Measurements from ENCODE around the gene TNNI3. TPM values are rescaled to one million over a fixed set of nuclear protein-coding genes. Genes with fewer than 3 reads are reported as not detected.

Gene TNNI3
- total and polyA plus RNA-seq, 2 of the 4 experiments (the other 2 are of a cell fraction) = not detected

DNA sequence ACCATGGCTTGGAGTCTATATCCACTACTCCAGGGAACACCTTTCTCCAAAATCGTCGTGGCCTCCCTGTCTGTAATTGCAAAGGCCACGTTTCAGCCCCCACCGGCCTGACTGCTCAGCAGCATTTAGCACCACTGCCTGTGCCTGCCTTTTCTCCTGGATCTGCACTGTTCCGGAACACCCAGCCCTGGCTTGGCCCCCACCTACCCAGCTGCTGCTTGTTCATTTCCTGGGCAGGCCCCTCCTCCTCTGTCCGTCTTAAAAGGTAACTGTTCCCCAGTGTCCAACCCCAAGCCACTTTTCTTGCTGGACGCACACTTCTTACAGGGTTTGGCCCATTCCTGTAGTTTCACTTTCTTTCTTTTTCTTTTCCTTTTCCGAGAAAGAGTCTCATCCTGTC, 31.1 kb upstream of the TNNI3 start:
- Histone ChIP-seq H3K56ac (ENCODE audit: extremely low read depth, insufficient read depth, low read length) (no peak overlapping the region), H3K23ac (ENCODE audit: low read depth, low read length) (no peak overlapping the region), H3K14ac (replicated peaks; ENCODE audit: low read depth, low read length) (no peak overlapping the region), H2AFZ (replicated peaks; ENCODE audit: low read length, poor library complexity) (no peak overlapping the region), H2BK20ac (ENCODE audit: low read depth, low read length) (no peak overlapping the region), H2BK120ac (ENCODE audit: low read depth, low read length) (no peak overlapping the region), H3K27ac (ENCODE audit: insufficient read depth, low read length) (no peak overlapping the region), H3K27me3 (ENCODE audit: control insufficient read depth, insufficient read depth, low read length) (peaks cover 12% of the 10 kb centered on the region), H2AK9ac (replicated peaks; ENCODE audit: low read depth, low read length, poor library complexity) (no peak overlapping the region), H3K79me1 (ENCODE audit: low read depth in 1 of 2, low read length in 2 of 2) (no peaks in the 10 kb centered on the region), H4K8ac (ENCODE audit: low read depth in 2 of 2, low read length in 2 of 2) (no peak overlapping the region), H3K4ac (ENCODE audit: low read depth, low read length) (no peak overlapping the region), H3K9me1 (ENCODE audit: insufficient read depth, low read length) (peaks cover 3% of the 10 kb centered on the region; the same call in 1 of the 2 replicates), H4K91ac (ENCODE audit: insufficient read depth, low read depth, low read length) (no peak overlapping the region), H3K9me3 (ENCODE audit: control insufficient read depth, insufficient read depth, low read length) (no peaks in the 10 kb centered on the region), H3K18ac (ENCODE audit: low read depth, low read length) (no peak overlapping the region), H2BK15ac (ENCODE audit: low read depth, low read length) (no peak overlapping the region), H4K20me1 (ENCODE audit: insufficient read depth, low read length) (no peaks in the 10 kb centered on the region), H3K4me1 (ENCODE audit: control insufficient read depth, insufficient read depth, low read length) (no peaks in the 10 kb centered on the region), H3K9ac (ENCODE audit: low read depth, low read length) (no peak overlapping the region), H3K4me3 (ENCODE audit: insufficient read depth, low read depth, low read length) (no peak overlapping the region), H4K5ac (ENCODE audit: low read depth, low read length) (no peak overlapping the region), H2BK5ac (ENCODE audit: low read depth, low read length, poor library complexity, severe bottlenecking) (no peak overlapping the region), H2AK5ac (ENCODE audit: low read depth, low read length) (no peak overlapping the region), H3K36me3 (ENCODE audit: control insufficient read depth, insufficient read depth, low read length) (no peaks in the 10 kb centered on the region), H3K4me2 (ENCODE audit: low read depth, low read length) (no peak overlapping the region)
- CTCF ChIA-PET = no interaction called here
- BruUV-seq (replicated peaks) = no TSS peak
- ATAC-seq (ENCODE audit: low read depth) (no peak), DNase-seq (no peak)
- in situ Hi-C loops (cut with MboI; ENCODE audit: low sequenced_read_pairs) = no loop called here
- dilution Hi-C loops (cut with HindIII; ENCODE audit: low sequenced_read_pairs, unreplicated experiment) = no loop called here
- TF ChIP-seq MAZ (IDR thresholded peaks at IDR 0.05; ENCODE audit: borderline replicate concordance, low read depth, low read length) = no peak
- no peak for TF ChIP-seq CHD1 (IDR thresholded peaks at IDR 0.05; ENCODE audit: low read depth, low read length)
- TF ChIP-seq, protein P1, sequence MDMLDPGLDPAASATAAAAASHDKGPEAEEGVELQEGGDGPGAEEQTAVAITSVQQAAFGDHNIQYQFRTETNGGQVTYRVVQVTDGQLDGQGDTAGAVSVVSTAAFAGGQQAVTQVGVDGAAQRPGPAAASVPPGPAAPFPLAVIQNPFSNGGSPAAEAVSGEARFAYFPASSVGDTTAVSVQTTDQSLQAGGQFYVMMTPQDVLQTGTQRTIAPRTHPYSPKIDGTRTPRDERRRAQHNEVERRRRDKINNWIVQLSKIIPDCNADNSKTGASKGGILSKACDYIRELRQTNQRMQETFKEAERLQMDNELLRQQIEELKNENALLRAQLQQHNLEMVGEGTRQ (IDR thresholded peaks at IDR 0.05; ENCODE audit: low read depth, low read length) = no peak
- no peak for TF ChIP-seq RCOR1 (IDR thresholded peaks at IDR 0.05; ENCODE audit: insufficient replicate concordance, low read length)
- no peak for TF ChIP-seq MAFK (IDR thresholded peaks at IDR 0.05; ENCODE audit: low read depth, low read length)
- no peak for TF ChIP-seq BHLHE40 (IDR thresholded peaks at IDR 0.05; ENCODE audit: low read depth, low read length)
- TF ChIP-seq RAD21 (IDR thresholded peaks at IDR 0.05; ENCODE audit: low read length) = no peak
- TF ChIP-seq NFE2L2 (IDR thresholded peaks at IDR 0.05; ENCODE audit: low read depth, low read length) = no peak
- TF ChIP-seq, protein P2, sequence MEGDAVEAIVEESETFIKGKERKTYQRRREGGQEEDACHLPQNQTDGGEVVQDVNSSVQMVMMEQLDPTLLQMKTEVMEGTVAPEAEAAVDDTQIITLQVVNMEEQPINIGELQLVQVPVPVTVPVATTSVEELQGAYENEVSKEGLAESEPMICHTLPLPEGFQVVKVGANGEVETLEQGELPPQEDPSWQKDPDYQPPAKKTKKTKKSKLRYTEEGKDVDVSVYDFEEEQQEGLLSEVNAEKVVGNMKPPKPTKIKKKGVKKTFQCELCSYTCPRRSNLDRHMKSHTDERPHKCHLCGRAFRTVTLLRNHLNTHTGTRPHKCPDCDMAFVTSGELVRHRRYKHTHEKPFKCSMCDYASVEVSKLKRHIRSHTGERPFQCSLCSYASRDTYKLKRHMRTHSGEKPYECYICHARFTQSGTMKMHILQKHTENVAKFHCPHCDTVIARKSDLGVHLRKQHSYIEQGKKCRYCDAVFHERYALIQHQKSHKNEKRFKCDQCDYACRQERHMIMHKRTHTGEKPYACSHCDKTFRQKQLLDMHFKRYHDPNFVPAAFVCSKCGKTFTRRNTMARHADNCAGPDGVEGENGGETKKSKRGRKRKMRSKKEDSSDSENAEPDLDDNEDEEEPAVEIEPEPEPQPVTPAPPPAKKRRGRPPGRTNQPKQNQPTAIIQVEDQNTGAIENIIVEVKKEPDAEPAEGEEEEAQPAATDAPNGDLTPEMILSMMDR (conservative IDR thresholded peaks at IDR 0.05; ENCODE audit: low read depth, low read length) = no peak
- TF ChIP-seq, protein P3, sequence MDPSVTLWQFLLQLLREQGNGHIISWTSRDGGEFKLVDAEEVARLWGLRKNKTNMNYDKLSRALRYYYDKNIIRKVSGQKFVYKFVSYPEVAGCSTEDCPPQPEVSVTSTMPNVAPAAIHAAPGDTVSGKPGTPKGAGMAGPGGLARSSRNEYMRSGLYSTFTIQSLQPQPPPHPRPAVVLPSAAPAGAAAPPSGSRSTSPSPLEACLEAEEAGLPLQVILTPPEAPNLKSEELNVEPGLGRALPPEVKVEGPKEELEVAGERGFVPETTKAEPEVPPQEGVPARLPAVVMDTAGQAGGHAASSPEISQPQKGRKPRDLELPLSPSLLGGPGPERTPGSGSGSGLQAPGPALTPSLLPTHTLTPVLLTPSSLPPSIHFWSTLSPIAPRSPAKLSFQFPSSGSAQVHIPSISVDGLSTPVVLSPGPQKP (IDR thresholded peaks at IDR 0.05; ENCODE audit: borderline replicate concordance, low read depth, low read length) = no peak
- TF ChIP-seq RFX5 (IDR thresholded peaks at IDR 0.05; ENCODE audit: low read depth, low read length) = no peak
- TF ChIP-seq POLR2A (IDR thresholded peaks at IDR 0.05; ENCODE audit: low read depth, low read length) = no peak
- TF ChIP-seq MXI1 (IDR thresholded peaks at IDR 0.05; ENCODE audit: borderline replicate concordance, low read depth, low read length) = no peak
- TF ChIP-seq CEBPB (IDR thresholded peaks at IDR 0.05; ENCODE audit: low read depth, low read length) = no peak
- POLR2A ChIA-PET (ENCODE audit: unreplicated experiment) = no interaction called here
- intact Hi-C loops (cut with micrococcal nuclease) = no loop called here
- WGBS, 2 experiments (ENCODE audit: extremely low coverage in 2 of 2, insufficient read length in 1 of 2) = 86% methylated on average over 7 of the region's 8 CpGs; no CpG with 5 or more reads in 1 of the 2 experiments
